Parathyroid adenoma (tissue), 2 donors: Measurements from ENCODE around the gene POLD2.

ENCODE experiments used
- H2AFZ ChIP-seq: fragments of 300-600 bp; sonication (generic); one replicate; pipeline ENCODE4 v1.7.0; 2017; ENCODE audit warnings: antibody characterized with exemption, mild to moderate bottlenecking
- H3K27ac ChIP-seq: fragments of 300-600 bp; sonication (generic); one replicate; pipeline ENCODE4 v1.7.0; 2017
- H3K27me3 ChIP-seq: fragments of 300-600 bp; sonication (generic); one replicate; pipeline ENCODE4 v1.7.0; 2017; ENCODE audit warnings: low read length; ENCODE audit not compliant: control insufficient read depth, insufficient read depth
- H3K36me3 ChIP-seq: fragments of 300-600 bp; sonication (generic); one replicate; pipeline ENCODE4 v1.7.0; 2017; ENCODE audit warnings: low read length; ENCODE audit not compliant: control insufficient read depth, insufficient read depth
- H3K4me1 ChIP-seq: fragments of 300-600 bp; sonication (generic); one replicate; pipeline ENCODE4 v1.7.0; 2017; ENCODE audit warnings: control low read depth
- H3K4me2 ChIP-seq: fragments of 300-600 bp; sonication (generic); one replicate; pipeline ENCODE4 v1.7.0; 2017; ENCODE audit warnings: low read length
- H3K4me3 ChIP-seq: fragments of 300-600 bp; sonication (generic); one replicate; pipeline ENCODE4 v1.7.0; 2017; ENCODE audit warnings: low read depth, low read length
- H3K79me2 ChIP-seq: fragments of 300-600 bp; sonication (generic); one replicate; pipeline ENCODE4 v1.7.0; 2017; ENCODE audit warnings: control low read depth
- H3K9ac ChIP-seq: fragments of 300-600 bp; sonication (generic); one replicate; pipeline ENCODE4 v1.7.0; 2017; ENCODE audit warnings: mild to moderate bottlenecking
- H3K9me3 ChIP-seq: fragments of 300-600 bp; sonication (generic); one replicate; pipeline ENCODE4 v1.7.0; 2017; ENCODE audit warnings: low read length; ENCODE audit not compliant: control insufficient read depth
- CTCF ChIP-seq: fragments of 300-600 bp; sonication (generic); IDR thresholded peaks from one replicate; pipeline ENCODE4 v1.7.0; 2017; ENCODE audit warnings: antibody characterized with exemption, mild to moderate bottlenecking
- donor health status: primary hyperparathyroidism.

The POLD2 gene

DNA sequence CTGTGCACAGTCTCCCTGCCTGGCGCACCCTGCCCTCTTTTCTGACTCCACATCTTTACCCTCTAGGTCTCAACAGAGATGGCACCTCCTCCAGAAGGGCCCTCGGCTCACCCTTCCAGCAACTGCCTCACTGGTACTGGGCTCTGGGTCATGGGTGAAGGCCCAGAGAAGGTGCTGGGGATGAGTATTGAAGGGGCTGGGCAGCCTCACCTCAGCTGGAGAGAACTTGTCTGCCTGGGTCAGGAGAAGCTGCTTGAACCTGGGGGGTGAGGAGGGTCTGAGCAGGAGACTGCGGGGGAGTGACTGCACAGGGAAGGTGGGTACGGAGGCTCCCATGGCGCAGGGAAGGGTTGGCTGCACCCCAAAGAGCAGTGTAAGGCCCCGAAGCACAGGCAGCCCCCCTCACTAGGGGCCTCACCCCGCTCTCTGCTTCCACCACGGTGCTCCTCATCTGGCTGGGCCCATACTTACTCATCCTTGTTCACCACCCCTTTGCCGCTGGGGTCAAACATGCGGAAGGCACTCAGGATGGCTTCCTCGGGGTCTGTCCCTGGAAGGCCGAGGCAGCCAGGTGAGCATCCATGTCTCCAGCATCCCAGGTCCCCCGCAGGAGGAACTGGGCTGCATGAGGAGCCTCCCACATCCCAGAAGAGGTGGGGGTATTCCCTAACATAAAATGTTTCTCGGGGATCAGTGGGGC, 16.1 kb upstream of the POLD2 start:
- Histone ChIP-seq H3K9me3 (no peaks in the 10 kb centered on the region), H3K9ac (no peak overlapping the region), H3K36me3 (no peaks in the 10 kb centered on the region), H3K4me1 (no peaks in the 10 kb centered on the region), H3K79me2 (no peaks in the 10 kb centered on the region), H3K27me3 (no peaks in the 10 kb centered on the region), H3K27ac (no peak overlapping the region), H2AFZ (no peak overlapping the region), H3K4me3 (no peak overlapping the region), H3K4me2 (no peak overlapping the region)
- no peak for TF ChIP-seq CTCF

- no peak for TF ChIP-seq CTCF
These were observed 15.3 kb upstream of the POLD2 start for GRCh38 chr7:44138698-44139097.

GRCh38 chr7:44136731-44137130, 13.4 kb upstream of the POLD2 start:
- peaks cover 5% of the 10 kb centered on the region for H3K4me1 ChIP-seq
- no peaks in the 10 kb centered on the region for H3K79me2 ChIP-seq
- H3K27ac ChIP-seq: no peak overlapping the region
- no peak for TF ChIP-seq CTCF
- H3K9me3 ChIP-seq: no peaks in the 10 kb centered on the region
- H3K9ac ChIP-seq: no peak overlapping the region
- H3K36me3 ChIP-seq: no peaks in the 10 kb centered on the region
- H2AFZ ChIP-seq: no peak overlapping the region
- H3K4me2 ChIP-seq: no peak overlapping the region
- H3K4me3 ChIP-seq: no peak overlapping the region
- no peaks in the 10 kb centered on the region for H3K27me3 ChIP-seq

More at GRCh38 chr7:44138698-44139097, 15.3 kb upstream of the POLD2 start:
- H3K4me3 ChIP-seq: no peak overlapping the region
- H3K36me3 ChIP-seq: no peaks in the 10 kb centered on the region
- H3K27ac ChIP-seq: no peak overlapping the region
- H3K9ac ChIP-seq: no peak overlapping the region
- no peaks in the 10 kb centered on the region for H3K4me1 ChIP-seq
- no peaks in the 10 kb centered on the region for H3K9me3 ChIP-seq
- no peaks in the 10 kb centered on the region for H3K79me2 ChIP-seq
- no peak overlapping the region for H2AFZ ChIP-seq
- no peak overlapping the region for H3K4me2 ChIP-seq
- no peaks in the 10 kb centered on the region for H3K27me3 ChIP-seq

GRCh38 chr7:44134943-44135628, 11.7 kb upstream of the POLD2 start:
- H3K27ac ChIP-seq: no peak overlapping the region
- H3K4me3 ChIP-seq: no peak overlapping the region
- no peak overlapping the region for H3K4me2 ChIP-seq
- no peak for TF ChIP-seq CTCF
- H3K4me1 ChIP-seq: peaks cover 13% of the 10 kb centered on the region
- H3K36me3 ChIP-seq: no peaks in the 10 kb centered on the region
- H3K9ac ChIP-seq: no peak overlapping the region
- no peak overlapping the region for H2AFZ ChIP-seq
- no peaks in the 10 kb centered on the region for H3K27me3 ChIP-seq
- H3K9me3 ChIP-seq: no peaks in the 10 kb centered on the region
- no peaks in the 10 kb centered on the region for H3K79me2 ChIP-seq
